Kidney epithelial cell (primary cell): ENCODE data around the gene ODC1. TPM values are rescaled to one million over a fixed set of nuclear protein-coding genes. Genes with fewer than 3 reads are reported as not detected.

Experiments used
- DNase-seq: peaks from one replicate; pipeline ENCODE4 v3.0.0-alpha.2; 2010; ENCODE audit warnings: low read depth
- H3K27me3 ChIP-seq: 2 replicates; pipeline ENCODE4 v1.6.0; 2011; ENCODE audit warnings: low read length; ENCODE audit not compliant: control insufficient read depth, insufficient read depth
- H3K36me3 ChIP-seq: 2 replicates; pipeline ENCODE4 v1.5.1; 2011; ENCODE audit warnings: low read length; ENCODE audit not compliant: control insufficient read depth, insufficient read depth
- H3K4me3 ChIP-seq: 2 replicates; pipeline ENCODE4 v1.5.1; 2011; ENCODE audit warnings: low read depth, mild to moderate bottlenecking, control low read depth, low read length
- total RNA-seq: library from RNA; depleted of rRNA; stranded (reverse); fragments of >200 nt; gene quantifications from 2 replicates; pipeline ENCODE4 v1.2.3, GENCODE V29; 2015
- TF ChIP-seq, protein P1 (sequence below): IDR thresholded peaks from 2 replicates; pipeline ENCODE4 v1.5.1; 2011; ENCODE audit warnings: mild to moderate bottlenecking, moderate library complexity, low read length, control low read depth, inconsistent platforms; ENCODE audit not compliant: insufficient read depth, poor library complexity, severe bottlenecking

The ODC1 gene
- total RNA-seq, 1 donor from 2014 or later: 394 TPM

DNA sequence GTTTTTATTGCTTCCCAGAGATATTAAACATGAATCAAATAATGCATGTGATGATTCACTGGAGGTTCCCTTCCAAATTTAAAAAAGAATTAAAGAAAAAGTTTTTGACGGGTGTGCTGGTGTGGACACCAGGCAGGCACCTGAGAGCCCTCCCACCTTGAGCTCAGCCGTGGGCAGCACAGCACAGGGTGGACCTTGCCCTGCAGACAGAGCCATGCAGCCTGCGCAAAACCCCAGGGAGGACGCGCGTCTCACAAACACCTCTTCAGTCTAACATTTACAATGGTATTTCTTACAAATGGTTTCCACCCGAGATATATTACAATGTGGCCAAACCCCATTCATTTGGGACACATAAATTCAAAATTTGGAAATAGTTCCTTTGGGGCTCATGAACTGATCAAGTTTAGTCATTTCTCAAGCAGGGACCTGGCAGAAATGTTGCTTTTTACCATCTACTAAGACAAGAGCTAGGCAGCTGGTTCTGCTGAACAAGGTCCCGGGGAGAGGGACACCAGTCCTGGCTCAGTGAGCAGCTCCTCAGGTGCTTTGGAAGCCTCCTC, 45.4 kb downstream of the ODC1 start:
- Histone ChIP-seq H3K4me3 (no peak overlapping the region), H3K36me3 (no peaks in the 10 kb centered on the region), H3K27me3 (no peaks in the 10 kb centered on the region)
- no peak for DNase-seq
- TF ChIP-seq, protein P1, sequence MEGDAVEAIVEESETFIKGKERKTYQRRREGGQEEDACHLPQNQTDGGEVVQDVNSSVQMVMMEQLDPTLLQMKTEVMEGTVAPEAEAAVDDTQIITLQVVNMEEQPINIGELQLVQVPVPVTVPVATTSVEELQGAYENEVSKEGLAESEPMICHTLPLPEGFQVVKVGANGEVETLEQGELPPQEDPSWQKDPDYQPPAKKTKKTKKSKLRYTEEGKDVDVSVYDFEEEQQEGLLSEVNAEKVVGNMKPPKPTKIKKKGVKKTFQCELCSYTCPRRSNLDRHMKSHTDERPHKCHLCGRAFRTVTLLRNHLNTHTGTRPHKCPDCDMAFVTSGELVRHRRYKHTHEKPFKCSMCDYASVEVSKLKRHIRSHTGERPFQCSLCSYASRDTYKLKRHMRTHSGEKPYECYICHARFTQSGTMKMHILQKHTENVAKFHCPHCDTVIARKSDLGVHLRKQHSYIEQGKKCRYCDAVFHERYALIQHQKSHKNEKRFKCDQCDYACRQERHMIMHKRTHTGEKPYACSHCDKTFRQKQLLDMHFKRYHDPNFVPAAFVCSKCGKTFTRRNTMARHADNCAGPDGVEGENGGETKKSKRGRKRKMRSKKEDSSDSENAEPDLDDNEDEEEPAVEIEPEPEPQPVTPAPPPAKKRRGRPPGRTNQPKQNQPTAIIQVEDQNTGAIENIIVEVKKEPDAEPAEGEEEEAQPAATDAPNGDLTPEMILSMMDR: no peak

DNA sequence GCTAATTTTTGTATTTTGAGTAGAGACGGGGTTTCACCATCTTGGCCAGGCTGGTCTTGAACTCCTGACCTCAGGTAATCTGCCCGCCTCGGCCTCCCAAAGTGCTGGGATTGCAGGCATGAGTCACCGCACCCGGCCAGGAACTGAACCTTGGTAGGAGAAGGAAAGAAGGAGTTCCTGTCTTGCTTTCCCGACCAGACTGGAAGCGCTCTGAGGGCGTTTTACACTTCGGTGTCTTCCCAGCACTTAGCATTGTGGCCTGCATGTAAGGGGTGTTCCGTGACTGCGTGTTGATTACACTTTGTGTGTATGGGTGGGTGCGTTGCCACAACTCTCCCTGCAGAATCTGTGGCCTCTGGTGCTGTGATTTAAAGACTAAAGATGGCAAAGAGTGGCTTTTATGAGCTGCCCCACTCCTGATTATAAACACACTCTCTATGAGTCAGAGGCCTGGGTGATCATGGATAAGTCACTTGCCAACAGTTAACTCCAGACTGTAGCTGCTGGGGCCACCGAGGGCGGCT, 46.0 kb downstream of the ODC1 start:
- H3K27me3 ChIP-seq: no peaks in the 10 kb centered on the region
- TF ChIP-seq, protein P1: no peak
- no peak overlapping the region for H3K4me3 ChIP-seq
- H3K36me3 ChIP-seq: no peaks in the 10 kb centered on the region
- DNase-seq: no peak

DNA sequence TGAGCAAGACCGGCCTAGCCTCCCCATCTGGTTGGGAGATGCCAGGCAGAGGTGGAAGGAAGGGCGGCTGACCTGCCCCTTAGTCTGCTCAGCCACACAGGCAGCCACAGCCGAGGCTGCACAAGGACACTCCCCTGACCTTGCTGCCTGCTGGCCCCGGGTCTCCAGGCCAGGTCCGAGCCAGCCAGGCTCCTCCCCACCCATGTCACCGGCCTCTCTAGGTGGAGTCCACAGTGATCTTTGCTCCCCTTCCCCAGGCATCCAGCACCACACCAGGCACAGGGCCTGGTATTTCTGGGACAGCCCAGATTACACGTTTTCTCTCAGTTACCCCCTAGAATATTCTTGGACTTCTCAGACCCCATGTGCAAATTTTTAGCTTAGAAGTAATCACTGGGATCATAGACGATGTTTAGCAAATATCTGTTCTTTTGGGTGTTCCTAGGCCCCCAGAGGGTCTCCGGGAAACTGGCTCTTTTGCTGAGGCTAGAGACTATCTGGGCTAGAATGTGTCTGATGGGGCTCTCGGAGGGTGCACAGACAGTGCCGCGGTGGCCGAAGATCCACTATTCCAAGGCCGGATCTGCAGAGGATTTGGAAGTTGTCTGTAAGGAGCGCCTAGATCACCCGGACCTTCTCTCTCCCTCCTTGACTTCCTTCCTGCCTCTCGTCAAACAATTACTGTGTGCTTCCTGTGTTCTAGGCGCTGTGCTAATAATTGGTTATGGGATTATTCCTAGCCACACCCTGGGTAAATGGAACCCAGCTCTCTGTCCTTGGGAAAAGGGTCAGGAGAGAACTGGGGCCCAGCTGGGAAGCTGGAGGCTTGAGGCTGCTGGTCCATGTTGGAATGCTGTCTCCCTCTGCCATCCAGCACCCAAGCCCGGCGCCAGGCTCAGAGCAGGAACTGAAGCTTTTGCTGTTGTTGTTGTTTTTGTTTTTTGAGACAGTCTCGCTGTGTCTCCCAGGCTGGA, 46.9 kb downstream of the ODC1 start:
- TF ChIP-seq, protein P1: no peak
- no peak for DNase-seq
- no peaks in the 10 kb centered on the region for H3K27me3 ChIP-seq
- H3K4me3 ChIP-seq: no peak overlapping the region
- no peaks in the 10 kb centered on the region for H3K36me3 ChIP-seq

DNA sequence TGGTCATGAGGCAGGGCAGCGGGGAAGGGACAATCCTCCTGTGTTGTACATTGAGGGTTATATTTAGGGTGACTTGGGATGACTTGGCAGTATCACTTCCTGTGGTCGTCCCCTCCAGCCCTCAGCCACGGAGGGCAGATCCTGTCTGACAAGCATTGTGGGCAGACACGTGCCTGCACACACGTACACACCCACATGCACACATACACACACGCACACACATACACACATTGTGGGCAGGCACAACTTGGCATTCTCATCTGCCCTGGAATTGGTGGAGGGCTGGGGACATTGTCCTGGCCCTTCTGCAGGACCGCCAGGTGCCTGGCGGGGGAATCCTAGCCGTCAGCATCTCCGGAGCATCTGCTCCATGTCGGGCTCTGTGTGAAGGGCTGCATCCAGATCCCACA, 47.6 kb downstream of the ODC1 start:
- no peak for DNase-seq
- Histone ChIP-seq H3K27me3 (no peaks in the 10 kb centered on the region), H3K4me3 (no peak overlapping the region), H3K36me3 (no peaks in the 10 kb centered on the region)
- TF ChIP-seq, protein P1: no peak

DNA sequence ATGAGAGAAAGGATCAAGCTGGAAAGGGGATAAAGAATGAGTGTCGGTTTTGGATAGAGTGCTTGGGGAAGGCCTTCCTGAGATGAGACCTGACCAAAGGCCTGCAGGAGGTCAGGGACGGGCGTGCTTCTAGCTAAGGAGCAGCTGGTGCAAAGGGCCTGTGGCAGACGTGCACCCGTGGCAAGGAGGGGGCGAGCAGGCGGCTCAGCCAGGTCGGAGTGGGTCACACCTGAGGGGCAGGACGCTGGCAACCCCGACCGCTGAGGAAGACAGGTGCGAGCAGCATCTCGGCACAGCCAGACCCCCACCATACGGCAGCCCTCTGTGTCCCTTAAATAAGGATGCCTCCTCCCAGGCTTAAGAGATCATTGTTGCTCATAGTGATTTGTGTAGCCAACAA, 48.1 kb downstream of the ODC1 start:
- Histone ChIP-seq H3K4me3 (no peak overlapping the region), H3K36me3 (no peaks in the 10 kb centered on the region), H3K27me3 (no peaks in the 10 kb centered on the region)
- TF ChIP-seq, protein P1: no peak
- no peak for DNase-seq
